Cardiac muscle cell (in vitro differentiated cells and primary cell): ENCODE results near the gene CRPPA. TPM values are rescaled to one million over a fixed set of nuclear protein-coding genes. Genes with fewer than 3 reads are reported as not detected.

Source experiments
- DNase-seq, 2 donors: peaks; one replicate each; pipeline versions ENCODE4 v3.0.0 to v3.0.0-alpha.2; 2010 to 2017; ENCODE audit warnings: low read depth in 1 of 2, low spot score in 1 of 2
- H3K27ac ChIP-seq: fragments of 200-600 bp; sonication (generic); 2 replicates; pipeline ENCODE4 v1.5.1; 2016
- H3K27me3 ChIP-seq: fragments of 200-600 bp; sonication (generic); 2 replicates; pipeline ENCODE4 v1.6.0; 2016; ENCODE audit warnings: control low read depth
- H3K36me3 ChIP-seq: fragments of 200-600 bp; sonication (generic); 2 replicates; pipeline ENCODE4 v1.5.1; 2016; ENCODE audit warnings: control low read depth
- H3K4me1 ChIP-seq: fragments of 200-600 bp; sonication (generic); 2 replicates; pipeline ENCODE4 v1.8.1; 2017; ENCODE audit warnings: low read depth, mild to moderate bottlenecking, mixed run types
- H3K4me3 ChIP-seq: fragments of 200-600 bp; sonication (generic); 2 replicates; pipeline ENCODE4 v1.5.1; 2016; ENCODE audit warnings: mild to moderate bottlenecking
- H3K9me3 ChIP-seq: fragments of 200-600 bp; sonication (generic); 2 replicates; pipeline ENCODE4 v1.5.1; 2017; ENCODE audit warnings: low read depth, mild to moderate bottlenecking, control low read depth
- CTCF ChIP-seq: IDR thresholded peaks from 2 replicates; pipeline ENCODE4 v1.5.1; 2012; ENCODE audit warnings: low read depth, mild to moderate bottlenecking, low read length
- polyA plus RNA-seq: library from polyadenylated mRNA; unstranded; fragments of >200 nt; fragmentation: Nextera tagmentation; extraction: Ambion mirVana; gene quantifications from 2 replicates; pipeline ENCODE4 v1.2.1, GENCODE V29; 2016
- total RNA-seq: library from RNA; depleted of rRNA; stranded (reverse); fragments of >200 nt; gene quantifications from 2 replicates; pipeline ENCODE4 v1.2.3, GENCODE V29; 2016

CRPPA gene
- total and polyA plus RNA-seq, 2 experiments from 2014 or later: 5.0 to 5.6 TPM

- no peak for TF ChIP-seq CTCF
- Histone ChIP-seq H3K27me3 (no peaks in the 10 kb centered on the region), H3K36me3 (no peaks in the 10 kb centered on the region), H3K9me3 (no peaks in the 10 kb centered on the region), H3K4me1 (peaks cover 14% of the 10 kb centered on the region), H3K4me3 (peak overlapping the region; percentile 43), H3K27ac (peak overlapping the region; percentile 98)
- peak; percentile 86 to 94 for DNase-seq
Measured at GRCh38 chr7:16420649-16421332, 547 bp downstream of the CRPPA start.

GRCh38 chr7:16420329-16420648, 1.0 kb downstream of the CRPPA start:
- TF ChIP-seq CTCF: no peak
- H3K27ac ChIP-seq: peak overlapping the region; percentile 98
- no peak for DNase-seq
- H3K36me3 ChIP-seq: no peaks in the 10 kb centered on the region
- no peaks in the 10 kb centered on the region for H3K9me3 ChIP-seq
- H3K27me3 ChIP-seq: no peaks in the 10 kb centered on the region
- H3K4me1 ChIP-seq: peaks cover 14% of the 10 kb centered on the region
- H3K4me3 ChIP-seq: peak overlapping the region; percentile 43

GRCh38 chr7:16419859-16420258, 1.5 kb downstream of the CRPPA start:
- Histone ChIP-seq H3K36me3 (no peaks in the 10 kb centered on the region), H3K27ac (peak overlapping the region; percentile 98), H3K4me3 (peak overlapping the region; percentile 43), H3K27me3 (no peaks in the 10 kb centered on the region), H3K9me3 (no peaks in the 10 kb centered on the region), H3K4me1 (peaks cover 14% of the 10 kb centered on the region)
- TF ChIP-seq CTCF: no peak
- DNase-seq: no peak

- no peak overlapping the region for H3K4me3 ChIP-seq
- DNase-seq: no peak
- peaks cover 14% of the 10 kb centered on the region for H3K4me1 ChIP-seq
- no peak for TF ChIP-seq CTCF
- no peaks in the 10 kb centered on the region for H3K36me3 ChIP-seq
- H3K27me3 ChIP-seq: no peaks in the 10 kb centered on the region
- peak overlapping the region; percentile 98 for H3K27ac ChIP-seq
- H3K9me3 ChIP-seq: no peaks in the 10 kb centered on the region
Measured at GRCh38 chr7:16419126-16419525, 2.2 kb downstream of the CRPPA start.

GRCh38 chr7:16417906-16418305, 3.4 kb downstream of the CRPPA start:
- Histone ChIP-seq H3K36me3 (no peaks in the 10 kb centered on the region), H3K4me1 (peaks cover 19% of the 10 kb centered on the region), H3K4me3 (no peak overlapping the region), H3K27me3 (no peaks in the 10 kb centered on the region), H3K27ac (no peak overlapping the region), H3K9me3 (no peaks in the 10 kb centered on the region)
- peak in 1 of 2 donors; percentile 43 for DNase-seq
- TF ChIP-seq CTCF: no peak
